ENCODE results near the gene TMEM89. TPM values are rescaled to one million over a fixed set of nuclear protein-coding genes. Genes with fewer than 3 reads are reported as not detected.

TMEM89 gene
- total and polyA plus RNA-seq, 2 of the 4 experiments (the other 2 are of a cell fraction), result 0.15 TPM; not detected in 1

GRCh38 chr3:48642605-48643004 lies 21.0 kb upstream of the TMEM89 start:
- Histone ChIP-seq H3K9me1 (ENCODE audit: insufficient read depth, low read length) (no peaks in the 10 kb centered on the region), H3K36me3 (ENCODE audit: control insufficient read depth, insufficient read depth, low read length) (peaks cover 4% of the 10 kb centered on the region; the same call in 1 of the 2 replicates), H4K8ac (ENCODE audit: low read depth in 2 of 2, low read length in 2 of 2) (no peak overlapping the region), H2AK9ac (replicated peaks; ENCODE audit: low read depth, low read length, poor library complexity) (no peak overlapping the region), H4K20me1 (ENCODE audit: insufficient read depth, low read length) (no peaks in the 10 kb centered on the region; the same call in 1 of the 2 replicates), H3K9ac (ENCODE audit: low read depth, low read length) (no peak overlapping the region), H3K9me3 (ENCODE audit: control insufficient read depth, insufficient read depth, low read length) (no peaks in the 10 kb centered on the region), H3K23ac (ENCODE audit: low read depth, low read length) (no peak overlapping the region), H2BK20ac (ENCODE audit: low read depth, low read length) (no peak overlapping the region), H2BK120ac (ENCODE audit: low read depth, low read length) (no peak overlapping the region), H3K27me3 (ENCODE audit: control insufficient read depth, insufficient read depth, low read length) (no peaks in the 10 kb centered on the region), H4K91ac (ENCODE audit: insufficient read depth, low read depth, low read length) (no peak overlapping the region), H3K27ac (ENCODE audit: insufficient read depth, low read length) (no peak overlapping the region), H3K4ac (ENCODE audit: low read depth, low read length) (no peak overlapping the region), H3K4me1 (ENCODE audit: control insufficient read depth, insufficient read depth, low read length) (no peaks in the 10 kb centered on the region), H3K18ac (ENCODE audit: low read depth, low read length) (no peak overlapping the region), H2BK5ac (ENCODE audit: low read depth, low read length, poor library complexity, severe bottlenecking) (no peak overlapping the region), H2AFZ (replicated peaks; ENCODE audit: low read length, poor library complexity) (no peak overlapping the region), H3K79me1 (ENCODE audit: low read depth in 1 of 2, low read length in 2 of 2) (no peaks in the 10 kb centered on the region; a peak in 1 of 4 replicates), H3K4me3 (ENCODE audit: insufficient read depth, low read depth, low read length) (no peak overlapping the region), H2BK15ac (ENCODE audit: low read depth, low read length) (no peak overlapping the region), H3K4me2 (ENCODE audit: low read depth, low read length) (no peak overlapping the region), H3K56ac (ENCODE audit: extremely low read depth, insufficient read depth, low read length) (no peak overlapping the region), H4K5ac (ENCODE audit: low read depth, low read length) (no peak overlapping the region), H2AK5ac (ENCODE audit: low read depth, low read length) (no peak overlapping the region), H3K14ac (replicated peaks; ENCODE audit: low read depth, low read length) (no peak overlapping the region)
- in situ Hi-C loops (cut with MboI; ENCODE audit: low sequenced_read_pairs), result no loop called here
- WGBS, 2 experiments (ENCODE audit: extremely low coverage in 2 of 2, insufficient read length in 1 of 2), result 88% methylated on average over 8 of the region's 12 CpGs; no CpG with 5 or more reads in 1 of the 2 experiments
- POLR2A ChIA-PET (ENCODE audit: unreplicated experiment), result no interaction called here
- TF ChIP-seq RCOR1 (IDR thresholded peaks at IDR 0.05; ENCODE audit: insufficient replicate concordance, low read length) (no peak), RAD21 (IDR thresholded peaks at IDR 0.05; ENCODE audit: low read length) (no peak), USF2 (IDR thresholded peaks at IDR 0.05; ENCODE audit: low read depth, low read length) (no peak), SMC3 (IDR thresholded peaks at IDR 0.05; ENCODE audit: low read depth, low read length) (no peak), CEBPB (IDR thresholded peaks at IDR 0.05; ENCODE audit: low read depth, low read length) (no peak), MXI1 (IDR thresholded peaks at IDR 0.05; ENCODE audit: borderline replicate concordance, low read depth, low read length) (no peak), ELK1 (IDR thresholded peaks at IDR 0.05; ENCODE audit: borderline replicate concordance, low read depth, low read length) (no peak), CTCF (conservative IDR thresholded peaks at IDR 0.05; ENCODE audit: low read depth, low read length) (no peak), POLR2A (IDR thresholded peaks at IDR 0.05; ENCODE audit: low read depth, low read length) (no peak), BHLHE40 (IDR thresholded peaks at IDR 0.05; ENCODE audit: low read depth, low read length) (no peak), CHD1 (IDR thresholded peaks at IDR 0.05; ENCODE audit: low read depth, low read length) (no peak), RFX5 (IDR thresholded peaks at IDR 0.05; ENCODE audit: low read depth, low read length) (no peak), NFE2L2 (IDR thresholded peaks at IDR 0.05; ENCODE audit: low read depth, low read length) (no peak)
- ATAC-seq (ENCODE audit: low read depth) (no peak), DNase-seq (no peak)
- no TSS peak for BruUV-seq (replicated peaks)
- CTCF ChIA-PET, result no interaction called here
- intact Hi-C loops (cut with micrococcal nuclease), result no loop called here
- dilution Hi-C loops (cut with HindIII; ENCODE audit: low sequenced_read_pairs, unreplicated experiment), result no loop called here
